Measurements from ENCODE around the gene EEF1AKMT3.

DNA sequence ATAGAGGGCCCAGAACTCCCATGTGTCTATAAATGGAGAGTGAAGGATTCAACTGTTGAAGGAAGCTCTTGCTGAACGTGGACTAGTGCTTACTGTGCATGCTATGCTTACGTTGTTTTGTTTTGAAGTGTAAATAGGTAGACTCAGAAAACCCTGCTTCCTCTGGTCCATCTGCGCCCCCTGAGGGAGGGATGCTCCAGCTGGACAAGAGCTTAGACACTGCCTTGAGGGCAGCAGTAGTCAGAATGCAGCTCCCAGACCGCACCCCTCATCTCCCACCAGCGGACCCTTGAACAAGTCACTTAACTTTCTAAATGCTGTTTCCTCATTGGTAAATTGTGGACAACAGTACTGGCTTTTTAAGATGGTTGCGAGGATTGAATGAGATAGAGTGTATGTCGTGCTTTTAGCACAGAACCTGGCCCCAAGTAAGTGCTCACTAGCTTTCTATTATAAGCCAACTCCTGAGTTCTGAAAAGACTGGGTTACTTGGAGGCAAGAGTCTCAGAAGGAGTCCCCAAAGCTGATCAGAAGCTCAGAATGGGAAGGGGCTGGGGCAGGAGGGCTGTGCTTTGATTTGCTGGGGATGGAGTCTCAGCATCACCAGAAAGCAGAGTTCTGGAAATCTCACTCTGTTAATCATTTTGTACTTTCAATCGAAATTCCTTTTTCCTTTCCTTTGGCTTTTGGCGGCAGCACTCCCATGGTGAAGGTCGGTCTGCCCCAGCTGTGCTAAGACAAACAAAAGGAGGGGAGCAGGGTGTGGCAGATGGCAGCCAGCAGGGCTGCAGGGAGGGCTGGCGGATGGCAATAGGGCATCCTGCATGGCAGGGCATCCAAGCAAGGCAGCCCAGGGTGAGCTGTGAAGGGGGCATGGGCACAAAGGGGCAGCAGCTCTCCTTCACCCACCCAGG lies 49.4 kb upstream of the EEF1AKMT3 start:
- TF ChIP-seq, protein P1, sequence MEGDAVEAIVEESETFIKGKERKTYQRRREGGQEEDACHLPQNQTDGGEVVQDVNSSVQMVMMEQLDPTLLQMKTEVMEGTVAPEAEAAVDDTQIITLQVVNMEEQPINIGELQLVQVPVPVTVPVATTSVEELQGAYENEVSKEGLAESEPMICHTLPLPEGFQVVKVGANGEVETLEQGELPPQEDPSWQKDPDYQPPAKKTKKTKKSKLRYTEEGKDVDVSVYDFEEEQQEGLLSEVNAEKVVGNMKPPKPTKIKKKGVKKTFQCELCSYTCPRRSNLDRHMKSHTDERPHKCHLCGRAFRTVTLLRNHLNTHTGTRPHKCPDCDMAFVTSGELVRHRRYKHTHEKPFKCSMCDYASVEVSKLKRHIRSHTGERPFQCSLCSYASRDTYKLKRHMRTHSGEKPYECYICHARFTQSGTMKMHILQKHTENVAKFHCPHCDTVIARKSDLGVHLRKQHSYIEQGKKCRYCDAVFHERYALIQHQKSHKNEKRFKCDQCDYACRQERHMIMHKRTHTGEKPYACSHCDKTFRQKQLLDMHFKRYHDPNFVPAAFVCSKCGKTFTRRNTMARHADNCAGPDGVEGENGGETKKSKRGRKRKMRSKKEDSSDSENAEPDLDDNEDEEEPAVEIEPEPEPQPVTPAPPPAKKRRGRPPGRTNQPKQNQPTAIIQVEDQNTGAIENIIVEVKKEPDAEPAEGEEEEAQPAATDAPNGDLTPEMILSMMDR (conservative IDR thresholded peaks at IDR 0.05): no peak
- no peak for TF ChIP-seq ZFX (IDR thresholded peaks at IDR 0.05)
